Measurements from ENCODE around the gene ASTN2. TPM values are rescaled to one million over a fixed set of nuclear protein-coding genes. Genes with fewer than 3 reads are reported as not detected.

ASTN2 gene
- total and polyA plus RNA-seq, 9 of the 15 experiments (the other 6 are each of a cell fraction or from before 2014, with no cell fraction given), result 0.56 to 3.5 (median 1.9) TPM

DNA sequence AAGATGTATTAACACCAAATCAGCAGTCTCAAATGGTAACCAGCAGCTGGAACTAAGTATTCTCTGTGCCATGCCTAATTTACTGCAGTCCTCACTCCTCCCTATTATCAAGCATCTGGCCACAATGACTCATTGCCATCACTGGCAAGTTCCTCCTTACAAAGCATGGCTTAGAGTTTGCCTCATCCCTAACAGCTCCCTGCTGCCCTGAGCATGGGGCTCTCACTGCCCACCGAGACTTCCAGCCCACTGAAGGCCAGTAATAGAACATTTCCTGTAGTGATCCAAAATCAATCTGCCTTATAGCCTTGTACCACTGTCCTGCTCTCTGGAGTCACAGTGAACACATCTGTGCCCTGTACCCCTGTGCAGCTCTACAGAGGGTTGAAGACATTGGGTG lies 939.7 kb downstream of the ASTN2 start (continued):
- no peak for TF ChIP-seq POLR2AphosphoS2 (IDR thresholded peaks at IDR 0.05; ENCODE audit: low read length)
- TF ChIP-seq, protein P1, sequence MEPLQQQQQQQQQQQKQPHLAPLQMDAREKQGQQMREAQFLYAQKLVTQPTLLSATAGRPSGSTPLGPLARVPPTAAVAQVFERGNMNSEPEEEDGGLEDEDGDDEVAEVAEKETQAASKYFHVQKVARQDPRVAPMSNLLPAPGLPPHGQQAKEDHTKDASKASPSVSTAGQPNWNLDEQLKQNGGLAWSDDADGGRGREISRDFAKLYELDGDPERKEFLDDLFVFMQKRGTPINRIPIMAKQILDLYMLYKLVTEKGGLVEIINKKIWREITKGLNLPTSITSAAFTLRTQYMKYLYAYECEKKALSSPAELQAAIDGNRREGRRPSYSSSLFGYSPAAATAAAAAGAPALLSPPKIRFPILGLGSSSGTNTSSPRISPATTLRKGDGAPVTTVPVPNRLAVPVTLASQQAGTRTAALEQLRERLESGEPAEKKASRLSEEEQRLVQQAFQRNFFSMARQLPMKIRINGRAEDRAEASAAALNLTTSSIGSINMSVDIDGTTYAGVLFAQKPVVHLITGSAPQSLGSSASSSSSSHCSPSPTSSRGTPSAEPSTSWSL (CRISPR knock-in tag; IDR thresholded peaks at IDR 0.05; ENCODE audit: borderline replicate concordance), result no peak
- no peak for TF ChIP-seq ZNF121 (CRISPR knock-in tag; conservative IDR thresholded peaks at IDR 0.05)
- TF ChIP-seq GTF2F1 (IDR thresholded peaks at IDR 0.05; ENCODE audit: low read depth, low read length), result no peak
- no peak for TF ChIP-seq ZFX (CRISPR knock-in tag; IDR thresholded peaks at IDR 0.05)
- 0 out of 2 replicates have a peak, but pooled peaks have one; percentile 12 for TF ChIP-seq ERF (CRISPR knock-in tag; IDR thresholded peaks at IDR 0.05)
- no peak for TF ChIP-seq EP400 (IDR thresholded peaks at IDR 0.05)
- peak in 1 of 2 experiments; percentile 69; a peak in 2 of 4 replicates for TF ChIP-seq RCOR1 (IDR thresholded peaks at IDR 0.05; ENCODE audit: borderline replicate concordance in 1 of 2, low read depth in 2 of 2, low read length in 2 of 2)
- peak; percentile 52; the same call in 1 of the 2 replicates for TF ChIP-seq ZNF263 (CRISPR knock-in tag; IDR thresholded peaks at IDR 0.05; ENCODE audit: borderline replicate concordance)
- TF ChIP-seq FOS (IDR thresholded peaks at IDR 0.05; ENCODE audit: extremely low read depth, insufficient read length), result no peak
- TF ChIP-seq ZNF655 (CRISPR knock-in tag; IDR thresholded peaks at IDR 0.05), result no peak
- TF ChIP-seq CCNT2 (IDR thresholded peaks at IDR 0.05; ENCODE audit: borderline replicate concordance, extremely low read depth, insufficient read length, low read depth, low read length), result no peak
- no peak for TF ChIP-seq ZNF143 (CRISPR knock-in tag; IDR thresholded peaks at IDR 0.05)
- TF ChIP-seq ZNF766 (CRISPR knock-in tag; conservative IDR thresholded peaks at IDR 0.05), result 0 out of 2 replicates have a peak, but pooled peaks have one; percentile 60
- no peak for TF ChIP-seq CBX1 (IDR thresholded peaks at IDR 0.05; ENCODE audit: low read depth)
- TF ChIP-seq HDAC3 (IDR thresholded peaks at IDR 0.05; ENCODE audit: borderline replicate concordance, partially characterized antibody), result no peak
- TF ChIP-seq NR1H2 (CRISPR knock-in tag; IDR thresholded peaks at IDR 0.05), result no peak
- TF ChIP-seq TCF7 (IDR thresholded peaks at IDR 0.05; ENCODE audit: borderline replicate concordance), result no peak
- TF ChIP-seq NR2F6 (CRISPR knock-in tag; IDR thresholded peaks at IDR 0.05), result no peak
- no peak for TF ChIP-seq L3MBTL2 (IDR thresholded peaks at IDR 0.05)
- TF ChIP-seq, protein P2, sequence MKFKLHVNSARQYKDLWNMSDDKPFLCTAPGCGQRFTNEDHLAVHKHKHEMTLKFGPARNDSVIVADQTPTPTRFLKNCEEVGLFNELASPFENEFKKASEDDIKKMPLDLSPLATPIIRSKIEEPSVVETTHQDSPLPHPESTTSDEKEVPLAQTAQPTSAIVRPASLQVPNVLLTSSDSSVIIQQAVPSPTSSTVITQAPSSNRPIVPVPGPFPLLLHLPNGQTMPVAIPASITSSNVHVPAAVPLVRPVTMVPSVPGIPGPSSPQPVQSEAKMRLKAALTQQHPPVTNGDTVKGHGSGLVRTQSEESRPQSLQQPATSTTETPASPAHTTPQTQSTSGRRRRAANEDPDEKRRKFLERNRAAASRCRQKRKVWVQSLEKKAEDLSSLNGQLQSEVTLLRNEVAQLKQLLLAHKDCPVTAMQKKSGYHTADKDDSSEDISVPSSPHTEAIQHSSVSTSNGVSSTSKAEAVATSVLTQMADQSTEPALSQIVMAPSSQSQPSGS (CRISPR knock-in tag; IDR thresholded peaks at IDR 0.05), result no peak

All from K562 (cell line).